HepG2 (cell line): ENCODE data around the gene EBF4. TPM values are rescaled to one million over a fixed set of nuclear protein-coding genes. Genes with fewer than 3 reads are reported as not detected.

Source experiments
- FOXK2 ChIP-seq: fragments of 450-650 bp; IDR thresholded peaks from 2 replicates; pipeline ENCODE4 v1.6.1; 2016
- NFKB2 ChIP-seq: sonication (generic); formaldehyde crosslinking; IDR thresholded peaks from 2 replicates; pipeline ENCODE4 v1.4.0; 2020; ENCODE audit warnings: missing genetic modification reagents, borderline replicate concordance
- REXO4 ChIP-seq: sonication (generic); formaldehyde crosslinking; IDR thresholded peaks from 2 replicates; pipeline ENCODE4 v1.8.0; 2022; ENCODE audit warnings: missing genetic modification reagents, mild to moderate bottlenecking, borderline replicate concordance
- SNAI1 ChIP-seq: sonication (generic); formaldehyde crosslinking; IDR thresholded peaks from 2 replicates; pipeline ENCODE4 v1.5.0; 2020; ENCODE audit warnings: mild to moderate bottlenecking, missing genetic modification reagents, borderline replicate concordance
- ZKSCAN1 ChIP-seq: fragments of 150-350 bp; IDR thresholded peaks from 2 replicates; pipeline ENCODE4 v1.6.1; 2014; ENCODE audit warnings: low read length
- ZMYM2 ChIP-seq: sonication (generic); formaldehyde crosslinking; IDR thresholded peaks from 2 replicates; pipeline ENCODE4 v1.8.0; 2022; ENCODE audit warnings: mild to moderate bottlenecking, missing genetic modification reagents
- ZMYM3 ChIP-seq: sonication (generic); formaldehyde crosslinking; IDR thresholded peaks from 2 replicates; pipeline ENCODE4 v1.5.1; 2020; ENCODE audit warnings: mild to moderate bottlenecking, missing genetic modification reagents
- ZNF496 ChIP-seq: sonication (generic); formaldehyde crosslinking; IDR thresholded peaks from 2 replicates; pipeline ENCODE4 v1.8.1; 2023; ENCODE audit warnings: mild to moderate bottlenecking, moderate library complexity, missing genetic modification reagents; ENCODE audit not compliant: insufficient replicate concordance
- ZNF7 ChIP-seq: IDR thresholded peaks from 2 replicates; pipeline ENCODE4 v1.6.1; 2016; ENCODE audit warnings: missing biosample characterization, missing genetic modification reagents
- ZNF782 ChIP-seq: sonication (generic); formaldehyde crosslinking; IDR thresholded peaks from 2 replicates; pipeline ENCODE4 v1.4.0; 2020; ENCODE audit warnings: missing genetic modification reagents, mild to moderate bottlenecking, borderline replicate concordance
- ZSCAN31 ChIP-seq: sonication (generic); formaldehyde crosslinking; IDR thresholded peaks from 2 replicates; pipeline ENCODE4 v1.5.0; 2020; ENCODE audit warnings: low read depth, mild to moderate bottlenecking, missing genetic modification reagents
- polyA plus RNA-seq, 8 experiments: library from polyadenylated mRNA; depleted of rRNA in 3 of 8; stranded (reverse) in 7 of 8; unstranded in 1 of 8; fragments of >200 nt; fragmentation: Illumina TruSeq in 4 of 8; extraction: Trizol in 4 of 8; gene quantifications; 2 replicates each; pipeline versions ENCODE4 v1.2.1 to v1.2.3, GENCODE V29; 2011 to 2016; ENCODE audit warnings: low read depth in 4 of 8, missing spikeins in 1 of 8, mixed read lengths in 1 of 8; ENCODE audit not compliant: insufficient read depth in 1 of 8
- total RNA-seq, 5 experiments: library from RNA; depleted of rRNA; stranded (reverse); fragments of >200 nt; fragmentation: Illumina TruSeq; extraction: Trizol; gene quantifications; 2 replicates each; pipeline ENCODE4 v1.2.3, GENCODE V29; 2016; ENCODE audit warnings: low read depth in 1 of 5
- TF ChIP-seq, protein P1 (sequence below): fragments of 450-650 bp; IDR thresholded peaks from 2 replicates; pipeline ENCODE4 v1.6.1; 2017; ENCODE audit warnings: mild to moderate bottlenecking
- TF ChIP-seq, protein P2 (sequence below): sonication (generic); formaldehyde crosslinking; IDR thresholded peaks from 2 replicates; pipeline ENCODE4 v1.5.0; 2020; ENCODE audit warnings: mild to moderate bottlenecking, low read depth, missing genetic modification reagents, borderline replicate concordance
- TF ChIP-seq, protein P3 (sequence below): IDR thresholded peaks from 2 replicates; pipeline ENCODE4 v1.6.1; 2016; ENCODE audit warnings: missing compliant biosample characterization, missing genetic modification reagents, borderline replicate concordance
- TF ChIP-seq, protein P4 (sequence below): sonication (generic); formaldehyde crosslinking; IDR thresholded peaks from 2 replicates; pipeline ENCODE4 v1.4.0; 2020; ENCODE audit warnings: mild to moderate bottlenecking, missing genetic modification reagents
- TF ChIP-seq, protein P5 (sequence below): sonication (generic); formaldehyde crosslinking; IDR thresholded peaks from 2 replicates; pipeline ENCODE4 v1.4.0; 2020; ENCODE audit warnings: missing genetic modification reagents, borderline replicate concordance
- TF ChIP-seq, protein P6 (sequence below): sonication (generic); formaldehyde crosslinking; IDR thresholded peaks from 2 replicates; pipeline ENCODE4 v1.5.0; 2020; ENCODE audit warnings: missing genetic modification reagents
- TF ChIP-seq, protein P7 (sequence below): sonication (generic); formaldehyde crosslinking; IDR thresholded peaks from 2 replicates; pipeline ENCODE4 v1.8.1; 2023; ENCODE audit warnings: mild to moderate bottlenecking, missing genetic modification reagents

EBF4 gene
- total and polyA plus RNA-seq, 2 of the 13 experiments (the other 11 are each of a cell fraction or from before 2014, with no cell fraction given) = 0.84 to 2.2 TPM

DNA sequence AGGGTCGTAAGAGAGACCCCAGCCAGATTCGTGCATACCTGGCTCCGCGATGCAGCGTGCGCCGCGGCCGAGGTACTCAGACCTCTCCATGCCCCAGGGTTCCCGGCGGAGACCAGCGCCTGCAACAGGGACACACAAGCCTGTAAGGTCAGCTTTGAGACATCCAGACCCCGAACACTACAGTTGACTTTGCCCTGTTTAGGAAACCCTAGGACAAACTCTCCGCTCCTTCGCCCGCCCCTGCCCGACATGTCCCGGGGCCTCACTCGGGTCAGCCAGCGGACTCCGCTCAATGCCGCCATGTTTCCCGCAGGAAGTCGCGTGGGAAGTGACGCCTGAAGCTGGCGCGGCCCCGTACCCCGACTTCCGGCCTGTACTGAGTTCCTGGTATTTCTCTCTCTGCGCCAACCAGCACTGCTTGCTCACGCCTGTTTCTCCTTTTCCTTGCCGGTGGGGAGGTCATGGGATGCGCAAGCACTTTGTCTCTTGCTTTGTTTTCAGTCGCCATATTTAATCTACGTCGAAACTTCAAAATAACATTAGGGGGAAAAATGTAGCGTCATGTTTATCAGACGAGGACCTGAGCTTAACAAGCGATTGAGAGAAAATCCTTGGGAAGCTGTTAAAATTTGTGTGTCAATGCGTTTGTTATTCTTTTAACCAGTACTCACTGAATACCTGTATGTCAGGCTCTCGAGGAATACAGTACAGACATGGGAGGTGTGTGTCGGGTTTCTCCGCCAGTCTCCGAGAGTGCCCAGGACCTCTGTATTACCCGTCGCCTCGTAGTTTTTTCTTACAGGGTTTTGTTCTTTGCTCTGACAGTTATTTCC lies 28.5 kb upstream of the EBF4 start, which contains the start of gene IDH3B (continued):
- TF ChIP-seq ZNF496 (CRISPR knock-in tag) = no peak
- peak; percentile 47 for TF ChIP-seq ZMYM3 (CRISPR knock-in tag)
- peak; percentile 82; the same call in 1 of the 2 replicates for TF ChIP-seq ZKSCAN1
- TF ChIP-seq SNAI1 = peak; percentile 83
- TF ChIP-seq, protein P1, sequence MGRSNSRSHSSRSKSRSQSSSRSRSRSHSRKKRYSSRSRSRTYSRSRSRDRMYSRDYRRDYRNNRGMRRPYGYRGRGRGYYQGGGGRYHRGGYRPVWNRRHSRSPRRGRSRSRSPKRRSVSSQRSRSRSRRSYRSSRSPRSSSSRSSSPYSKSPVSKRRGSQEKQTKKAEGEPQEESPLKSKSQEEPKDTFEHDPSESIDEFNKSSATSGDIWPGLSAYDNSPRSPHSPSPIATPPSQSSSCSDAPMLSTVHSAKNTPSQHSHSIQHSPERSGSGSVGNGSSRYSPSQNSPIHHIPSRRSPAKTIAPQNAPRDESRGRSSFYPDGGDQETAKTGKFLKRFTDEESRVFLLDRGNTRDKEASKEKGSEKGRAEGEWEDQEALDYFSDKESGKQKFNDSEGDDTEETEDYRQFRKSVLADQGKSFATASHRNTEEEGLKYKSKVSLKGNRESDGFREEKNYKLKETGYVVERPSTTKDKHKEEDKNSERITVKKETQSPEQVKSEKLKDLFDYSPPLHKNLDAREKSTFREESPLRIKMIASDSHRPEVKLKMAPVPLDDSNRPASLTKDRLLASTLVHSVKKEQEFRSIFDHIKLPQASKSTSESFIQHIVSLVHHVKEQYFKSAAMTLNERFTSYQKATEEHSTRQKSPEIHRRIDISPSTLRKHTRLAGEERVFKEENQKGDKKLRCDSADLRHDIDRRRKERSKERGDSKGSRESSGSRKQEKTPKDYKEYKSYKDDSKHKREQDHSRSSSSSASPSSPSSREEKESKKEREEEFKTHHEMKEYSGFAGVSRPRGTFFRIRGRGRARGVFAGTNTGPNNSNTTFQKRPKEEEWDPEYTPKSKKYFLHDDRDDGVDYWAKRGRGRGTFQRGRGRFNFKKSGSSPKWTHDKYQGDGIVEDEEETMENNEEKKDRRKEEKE = no peak
- TF ChIP-seq, protein P2, sequence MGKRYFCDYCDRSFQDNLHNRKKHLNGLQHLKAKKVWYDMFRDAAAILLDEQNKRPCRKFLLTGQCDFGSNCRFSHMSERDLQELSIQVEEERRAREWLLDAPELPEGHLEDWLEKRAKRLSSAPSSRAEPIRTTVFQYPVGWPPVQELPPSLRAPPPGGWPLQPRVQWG (CRISPR knock-in tag) = no peak
- TF ChIP-seq, protein P3, sequence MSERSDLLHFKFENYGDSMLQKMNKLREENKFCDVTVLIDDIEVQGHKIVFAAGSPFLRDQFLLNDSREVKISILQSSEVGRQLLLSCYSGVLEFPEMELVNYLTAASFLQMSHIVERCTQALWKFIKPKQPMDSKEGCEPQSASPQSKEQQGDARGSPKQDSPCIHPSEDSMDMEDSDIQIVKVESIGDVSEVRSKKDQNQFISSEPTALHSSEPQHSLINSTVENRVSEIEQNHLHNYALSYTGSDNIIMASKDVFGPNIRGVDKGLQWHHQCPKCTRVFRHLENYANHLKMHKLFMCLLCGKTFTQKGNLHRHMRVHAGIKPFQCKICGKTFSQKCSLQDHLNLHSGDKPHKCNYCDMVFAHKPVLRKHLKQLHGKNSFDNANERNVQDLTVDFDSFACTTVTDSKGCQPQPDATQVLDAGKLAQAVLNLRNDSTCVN (CRISPR knock-in tag) = peak; percentile 91; the same call in 1 of the 2 replicates
- TF ChIP-seq, protein P4, sequence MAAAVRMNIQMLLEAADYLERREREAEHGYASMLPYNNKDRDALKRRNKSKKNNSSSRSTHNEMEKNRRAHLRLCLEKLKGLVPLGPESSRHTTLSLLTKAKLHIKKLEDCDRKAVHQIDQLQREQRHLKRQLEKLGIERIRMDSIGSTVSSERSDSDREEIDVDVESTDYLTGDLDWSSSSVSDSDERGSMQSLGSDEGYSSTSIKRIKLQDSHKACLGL (CRISPR knock-in tag) = peak; percentile 80
- peak; percentile 84; the same call in 1 of the 2 replicates for TF ChIP-seq NFKB2 (CRISPR knock-in tag)
- TF ChIP-seq ZSCAN31 (CRISPR knock-in tag) = peak; percentile 87; the same call in 1 of the 2 replicates
- TF ChIP-seq REXO4 = no peak
- TF ChIP-seq ZMYM2 (CRISPR knock-in tag) = peak; percentile 36; the same call in 1 of the 2 replicates
- peak; percentile 92 for TF ChIP-seq ZNF782 (CRISPR knock-in tag)
- TF ChIP-seq, protein P5, sequence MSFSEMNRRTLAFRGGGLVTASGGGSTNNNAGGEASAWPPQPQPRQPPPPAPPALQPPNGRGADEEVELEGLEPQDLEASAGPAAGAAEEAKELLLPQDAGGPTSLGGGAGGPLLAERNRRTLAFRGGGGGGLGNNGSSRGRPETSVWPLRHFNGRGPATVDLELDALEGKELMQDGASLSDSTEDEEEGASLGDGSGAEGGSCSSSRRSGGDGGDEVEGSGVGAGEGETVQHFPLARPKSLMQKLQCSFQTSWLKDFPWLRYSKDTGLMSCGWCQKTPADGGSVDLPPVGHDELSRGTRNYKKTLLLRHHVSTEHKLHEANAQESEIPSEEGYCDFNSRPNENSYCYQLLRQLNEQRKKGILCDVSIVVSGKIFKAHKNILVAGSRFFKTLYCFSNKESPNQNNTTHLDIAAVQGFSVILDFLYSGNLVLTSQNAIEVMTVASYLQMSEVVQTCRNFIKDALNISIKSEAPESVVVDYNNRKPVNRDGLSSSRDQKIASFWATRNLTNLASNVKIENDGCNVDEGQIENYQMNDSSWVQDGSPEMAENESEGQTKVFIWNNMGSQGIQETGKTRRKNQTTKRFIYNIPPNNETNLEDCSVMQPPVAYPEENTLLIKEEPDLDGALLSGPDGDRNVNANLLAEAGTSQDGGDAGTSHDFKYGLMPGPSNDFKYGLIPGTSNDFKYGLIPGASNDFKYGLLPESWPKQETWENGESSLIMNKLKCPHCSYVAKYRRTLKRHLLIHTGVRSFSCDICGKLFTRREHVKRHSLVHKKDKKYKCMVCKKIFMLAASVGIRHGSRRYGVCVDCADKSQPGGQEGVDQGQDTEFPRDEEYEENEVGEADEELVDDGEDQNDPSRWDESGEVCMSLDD (CRISPR knock-in tag) = 0 out of 2 replicates have a peak, but pooled peaks have one; percentile 26
- TF ChIP-seq, protein P6, sequence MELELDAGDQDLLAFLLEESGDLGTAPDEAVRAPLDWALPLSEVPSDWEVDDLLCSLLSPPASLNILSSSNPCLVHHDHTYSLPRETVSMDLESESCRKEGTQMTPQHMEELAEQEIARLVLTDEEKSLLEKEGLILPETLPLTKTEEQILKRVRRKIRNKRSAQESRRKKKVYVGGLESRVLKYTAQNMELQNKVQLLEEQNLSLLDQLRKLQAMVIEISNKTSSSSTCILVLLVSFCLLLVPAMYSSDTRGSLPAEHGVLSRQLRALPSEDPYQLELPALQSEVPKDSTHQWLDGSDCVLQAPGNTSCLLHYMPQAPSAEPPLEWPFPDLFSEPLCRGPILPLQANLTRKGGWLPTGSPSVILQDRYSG (CRISPR knock-in tag) = peak; percentile 74; the same call in 1 of the 2 replicates
- no peak for TF ChIP-seq ZNF7
- peak; percentile 93 for TF ChIP-seq FOXK2
- TF ChIP-seq, protein P7, sequence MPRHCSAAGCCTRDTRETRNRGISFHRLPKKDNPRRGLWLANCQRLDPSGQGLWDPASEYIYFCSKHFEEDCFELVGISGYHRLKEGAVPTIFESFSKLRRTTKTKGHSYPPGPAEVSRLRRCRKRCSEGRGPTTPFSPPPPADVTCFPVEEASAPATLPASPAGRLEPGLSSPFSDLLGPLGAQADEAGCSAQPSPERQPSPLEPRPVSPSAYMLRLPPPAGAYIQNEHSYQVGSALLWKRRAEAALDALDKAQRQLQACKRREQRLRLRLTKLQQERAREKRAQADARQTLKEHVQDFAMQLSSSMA (CRISPR knock-in tag) = peak; percentile 80
